ENCODE data around the gene TMEM52. TPM values are rescaled to one million over a fixed set of nuclear protein-coding genes. Genes with fewer than 3 reads are reported as not detected.
"Not testable (repeated sequence)": the region's sequence is repeated elsewhere in the genome, so short reads cannot be mapped to it uniquely, and the experiment has no call there.

Gene TMEM52
- total RNA-seq, 2 donors from 2014 or later, result 3.5 to 9.8 TPM

DNA sequence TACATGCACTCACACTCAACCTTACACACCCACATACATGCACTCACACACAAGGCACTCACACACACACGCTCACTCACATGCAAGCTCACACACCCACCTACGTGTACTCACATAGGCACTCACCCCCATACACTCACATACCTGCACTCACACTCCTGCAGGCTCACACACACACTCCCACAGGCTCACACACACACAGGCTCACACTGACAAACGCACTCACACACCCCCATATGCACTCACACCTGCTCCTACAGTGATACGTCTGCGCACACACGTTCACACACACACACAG, 19.1 kb upstream of the TMEM52 start:
- Histone ChIP-seq H3K4me1 (no peaks in the 10 kb centered on the region), H3K9me3 (no peaks in the 10 kb centered on the region), H3K27ac (no peak overlapping the region), H3K36me3 (no peaks in the 10 kb centered on the region), H3K4me3 (no peak overlapping the region), H3K27me3 (no peaks in the 10 kb centered on the region), H3K9ac (ENCODE audit: low read depth in 2 of 2, low read length in 2 of 2) (no peak overlapping the region)
- TF ChIP-seq, protein P1, sequence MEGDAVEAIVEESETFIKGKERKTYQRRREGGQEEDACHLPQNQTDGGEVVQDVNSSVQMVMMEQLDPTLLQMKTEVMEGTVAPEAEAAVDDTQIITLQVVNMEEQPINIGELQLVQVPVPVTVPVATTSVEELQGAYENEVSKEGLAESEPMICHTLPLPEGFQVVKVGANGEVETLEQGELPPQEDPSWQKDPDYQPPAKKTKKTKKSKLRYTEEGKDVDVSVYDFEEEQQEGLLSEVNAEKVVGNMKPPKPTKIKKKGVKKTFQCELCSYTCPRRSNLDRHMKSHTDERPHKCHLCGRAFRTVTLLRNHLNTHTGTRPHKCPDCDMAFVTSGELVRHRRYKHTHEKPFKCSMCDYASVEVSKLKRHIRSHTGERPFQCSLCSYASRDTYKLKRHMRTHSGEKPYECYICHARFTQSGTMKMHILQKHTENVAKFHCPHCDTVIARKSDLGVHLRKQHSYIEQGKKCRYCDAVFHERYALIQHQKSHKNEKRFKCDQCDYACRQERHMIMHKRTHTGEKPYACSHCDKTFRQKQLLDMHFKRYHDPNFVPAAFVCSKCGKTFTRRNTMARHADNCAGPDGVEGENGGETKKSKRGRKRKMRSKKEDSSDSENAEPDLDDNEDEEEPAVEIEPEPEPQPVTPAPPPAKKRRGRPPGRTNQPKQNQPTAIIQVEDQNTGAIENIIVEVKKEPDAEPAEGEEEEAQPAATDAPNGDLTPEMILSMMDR (IDR thresholded peaks at IDR 0.05), result no peak
- intact Hi-C loops (cut with DNase I), result no loop called here
- no peak for DNase-seq

DNA sequence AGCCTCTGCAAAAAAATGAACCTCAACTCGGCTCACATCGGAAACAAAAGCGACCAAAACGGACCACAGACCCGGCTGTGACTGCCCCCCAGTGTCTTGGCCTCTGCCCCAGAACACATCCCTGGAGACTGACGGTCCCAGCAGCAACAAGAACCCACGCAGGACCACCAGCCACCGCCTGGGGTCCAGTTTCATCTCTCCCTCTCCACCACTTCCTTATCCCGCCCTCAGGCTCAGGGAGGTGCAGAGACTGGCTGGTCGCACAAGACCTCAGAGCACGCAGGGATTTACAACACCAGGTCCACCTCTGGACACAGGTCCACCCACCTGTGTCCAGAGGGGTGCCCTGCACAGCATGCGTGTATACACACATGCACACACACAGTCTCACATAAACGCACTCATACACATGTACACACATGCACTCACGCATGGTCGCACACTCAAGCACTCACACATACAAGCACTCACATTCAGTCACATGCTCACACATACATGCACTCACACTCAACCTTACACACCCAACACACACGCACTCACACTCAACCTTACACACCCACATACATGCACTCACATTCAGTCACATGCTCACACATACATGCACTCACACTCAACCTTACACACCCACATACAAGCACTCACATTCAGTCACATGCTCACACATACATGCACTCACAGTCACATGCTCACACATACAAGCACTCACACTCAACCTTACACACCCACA, 18.6 kb upstream of the TMEM52 start:
- intact Hi-C loops (cut with DNase I), result no loop called here
- H3K4me3 ChIP-seq, result no peak overlapping the region
- no peaks in the 10 kb centered on the region for H3K4me1 ChIP-seq
- no peaks in the 10 kb centered on the region for H3K9me3 ChIP-seq
- TF ChIP-seq, protein P1 (IDR thresholded peaks at IDR 0.05), result no peak
- no peak for DNase-seq
- H3K9ac ChIP-seq (ENCODE audit: low read depth in 2 of 2, low read length in 2 of 2), result no peak overlapping the region
- H3K36me3 ChIP-seq, result no peaks in the 10 kb centered on the region
- H3K27ac ChIP-seq, result no peak overlapping the region
- no peaks in the 10 kb centered on the region for H3K27me3 ChIP-seq

DNA sequence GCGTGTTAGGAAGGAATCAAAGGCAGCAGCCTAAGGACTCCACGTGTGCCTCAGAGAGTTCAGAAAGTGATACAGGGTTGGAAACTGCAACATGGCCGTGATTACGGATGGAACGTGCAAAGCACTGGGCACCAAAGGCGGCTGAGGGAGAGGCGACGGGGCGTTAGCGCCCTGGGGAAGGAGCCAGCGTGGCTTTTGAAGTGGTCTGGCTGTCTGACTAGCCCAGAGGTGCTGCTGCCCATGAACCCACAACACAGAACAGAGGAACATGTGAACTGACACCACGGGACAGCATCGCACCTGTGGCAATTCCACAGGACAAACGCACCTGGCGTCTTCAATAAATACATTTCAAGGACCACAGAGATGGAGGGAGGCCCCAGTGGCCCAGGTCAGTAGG, 18.0 kb upstream of the TMEM52 start:
- Histone ChIP-seq H3K27ac (no peak overlapping the region), H3K9ac (ENCODE audit: low read depth in 2 of 2, low read length in 2 of 2) (no peak overlapping the region), H3K4me1 (no peaks in the 10 kb centered on the region), H3K9me3 (no peaks in the 10 kb centered on the region), H3K4me3 (no peak overlapping the region), H3K36me3 (no peaks in the 10 kb centered on the region), H3K27me3 (no peaks in the 10 kb centered on the region)
- intact Hi-C loops (cut with DNase I), result no loop called here
- DNase-seq, result no peak
- TF ChIP-seq, protein P1 (IDR thresholded peaks at IDR 0.05), result no peak

DNA sequence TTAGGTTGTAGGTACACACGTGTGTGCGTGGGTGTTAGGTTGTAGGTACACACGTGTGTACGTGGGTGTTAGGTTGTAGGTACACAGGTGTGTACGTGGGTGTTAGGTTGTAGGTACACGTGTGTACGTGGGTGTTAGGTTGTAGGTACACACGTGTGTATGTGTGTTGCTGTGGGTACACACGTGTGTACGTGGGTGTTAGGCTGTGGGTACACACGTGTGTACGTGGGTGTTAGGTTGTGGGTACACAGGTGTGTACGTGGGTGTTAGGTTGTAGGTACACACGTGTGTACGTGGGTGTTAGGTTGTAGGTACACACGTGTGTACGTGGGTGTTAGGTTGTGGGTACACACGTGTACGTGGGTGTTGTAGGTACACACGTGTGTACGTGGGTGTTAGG, 15.8 kb upstream of the TMEM52 start:
- H3K4me3 ChIP-seq; H3K27me3 ChIP-seq; H3K4me1 ChIP-seq; intact Hi-C loops (cut with DNase I); H3K9ac ChIP-seq (ENCODE audit: low read depth in 2 of 2, low read length in 2 of 2); H3K36me3 ChIP-seq; H3K9me3 ChIP-seq; DNase-seq; H3K27ac ChIP-seq: not testable (repeated sequence)

DNA sequence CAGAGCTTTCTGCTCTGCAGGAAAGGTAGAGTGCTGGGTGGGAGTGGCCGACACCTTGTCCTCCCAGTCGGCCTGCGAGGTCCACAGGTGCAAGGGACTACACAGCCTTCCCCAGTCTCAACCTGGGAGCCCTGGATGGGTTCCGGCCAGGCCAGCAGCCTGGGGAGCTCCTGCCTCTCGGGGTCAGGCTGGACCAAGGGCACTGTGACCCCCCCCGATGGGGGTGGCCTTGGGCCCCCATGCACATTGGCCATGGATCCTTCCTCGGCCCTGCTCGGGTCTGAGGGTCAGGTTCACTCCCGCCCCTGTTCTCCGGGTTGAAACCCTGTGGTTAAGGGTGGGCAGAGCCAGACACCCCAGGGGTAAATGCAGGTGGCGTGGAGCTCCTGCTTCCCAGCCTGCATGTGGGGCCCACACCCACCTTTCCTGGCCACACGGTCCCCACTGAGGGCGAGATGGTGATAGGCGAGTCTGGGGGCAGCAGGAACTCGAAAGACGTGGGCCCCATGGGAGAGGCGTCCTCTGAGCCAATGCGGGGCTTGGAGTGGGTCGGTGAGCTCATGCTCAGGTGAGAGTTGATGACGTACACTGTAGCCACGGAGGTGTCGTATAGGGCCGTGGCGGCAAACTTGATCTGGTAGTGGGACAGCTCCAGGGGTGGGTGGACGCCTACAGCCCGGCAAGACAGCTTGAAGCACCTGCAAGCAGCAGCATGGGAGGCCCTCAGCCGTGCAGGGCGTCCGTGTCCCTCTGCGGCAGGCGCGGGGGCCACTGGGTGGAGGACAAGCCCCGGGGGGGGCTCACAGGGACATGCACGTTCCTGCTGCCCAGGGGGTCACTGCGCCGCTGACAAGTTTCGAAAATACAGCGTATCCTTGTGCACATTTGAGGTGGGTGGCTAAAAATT, 10.8 kb upstream of the TMEM52 start:
- H3K27ac ChIP-seq, result no peak overlapping the region
- DNase-seq, result no peak
- no peaks in the 10 kb centered on the region for H3K36me3 ChIP-seq
- no peaks in the 10 kb centered on the region for H3K4me1 ChIP-seq
- H3K9ac ChIP-seq (ENCODE audit: low read depth in 2 of 2, low read length in 2 of 2), result no peak overlapping the region
- intact Hi-C loops (cut with DNase I), result no loop called here
- no peak overlapping the region for H3K4me3 ChIP-seq
- no peaks in the 10 kb centered on the region for H3K27me3 ChIP-seq
- TF ChIP-seq, protein P1 (IDR thresholded peaks at IDR 0.05), result no peak
- no peaks in the 10 kb centered on the region for H3K9me3 ChIP-seq

Measured in colonic mucosa (tissue), 4 donors.